Activated CD8-positive, alpha-beta memory T cell treated with anti-CD3 and anti-CD28 coated beads, Interleukin-2, amount 10 ng/mL, durations not matched to agents 7 days and 5 days (primary cell): ENCODE measurements around the gene ZNF700. TPM values are rescaled to one million over a fixed set of nuclear protein-coding genes. Genes with fewer than 3 reads are reported as not detected.
"Not testable (repeated sequence)": the region's sequence is repeated elsewhere in the genome, so short reads cannot be mapped to it uniquely, and the experiment has no call there.

Experiments
- ATAC-seq: fragments of 150-1000 bp; cut with Tn5 transposase; one replicate; pipeline ENCODE4 v1.10.0; 2021; ENCODE audit warnings: moderate library complexity
- CTCF ChIA-PET: fragments of 350-600 bp; sonication (Branson Sonifier 250); formaldehyde crosslinking; loops from one replicate; lab custom pipeline; 2021; ENCODE audit warnings: antibody characterized with exemption; lab: Charles Lee
- DNase-seq: peaks from one replicate; pipeline ENCODE4 v3.0.0-alpha.2; 2020
- H3K27ac Mint-ChIP-seq: one replicate; pipeline ENCODE4 v1.8.0; 2021; ENCODE audit warnings: mild to moderate bottlenecking, mixed read lengths
- H3K27me3 Mint-ChIP-seq: one replicate; pipeline ENCODE4 v1.8.0; 2021; ENCODE audit warnings: mixed read lengths
- H3K36me3 Mint-ChIP-seq: one replicate; pipeline ENCODE4 v1.8.0; 2021; ENCODE audit warnings: mild to moderate bottlenecking, mixed read lengths
- H3K4me1 Mint-ChIP-seq: one replicate; pipeline ENCODE4 v1.8.0; 2021; ENCODE audit warnings: mixed read lengths
- H3K4me3 Mint-ChIP-seq: one replicate; pipeline ENCODE4 v1.8.0; 2021; ENCODE audit warnings: mild to moderate bottlenecking, moderate library complexity, mixed read lengths
- H3K9me3 Mint-ChIP-seq: one replicate; pipeline ENCODE4 v1.8.0; 2022; ENCODE audit warnings: low read depth, mixed read lengths
- total RNA-seq, 2 experiments: library from RNA; stranded (reverse); gene quantifications; one replicate each; pipeline ENCODE4 v1.2.3, GENCODE V29; 2021

ZNF700 gene
- total RNA-seq, 2 experiments from 2014 or later: 16.9 to 24.1 TPM

DNA sequence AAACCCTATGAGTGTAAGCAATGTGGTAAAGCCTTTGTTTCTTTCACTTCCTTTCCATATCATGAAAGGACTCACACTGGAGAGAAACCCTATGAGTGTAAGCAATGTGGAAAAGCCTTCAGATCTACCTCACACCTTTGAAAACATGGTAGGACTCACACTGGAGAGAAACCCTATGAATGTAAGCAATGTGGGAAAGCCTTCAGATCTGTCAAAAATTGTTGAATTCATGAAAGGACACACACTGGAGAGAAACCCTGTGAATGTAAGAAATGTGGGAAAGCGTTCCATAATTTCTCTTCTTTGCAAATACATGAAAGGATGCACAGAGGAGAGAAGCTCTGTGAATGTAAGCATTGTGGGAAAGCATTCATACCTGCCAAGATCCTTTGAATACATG lies 13.0 kb upstream of the ZNF700 start:
- H3K4me1 Mint-ChIP-seq, H3K27me3 Mint-ChIP-seq, DNase-seq, H3K36me3 Mint-ChIP-seq, H3K27ac Mint-ChIP-seq, ATAC-seq, H3K4me3 Mint-ChIP-seq, CTCF ChIA-PET: not testable (repeated sequence)
- peaks cover 18% of the 10 kb centered on the region for H3K9me3 Mint-ChIP-seq

DNA sequence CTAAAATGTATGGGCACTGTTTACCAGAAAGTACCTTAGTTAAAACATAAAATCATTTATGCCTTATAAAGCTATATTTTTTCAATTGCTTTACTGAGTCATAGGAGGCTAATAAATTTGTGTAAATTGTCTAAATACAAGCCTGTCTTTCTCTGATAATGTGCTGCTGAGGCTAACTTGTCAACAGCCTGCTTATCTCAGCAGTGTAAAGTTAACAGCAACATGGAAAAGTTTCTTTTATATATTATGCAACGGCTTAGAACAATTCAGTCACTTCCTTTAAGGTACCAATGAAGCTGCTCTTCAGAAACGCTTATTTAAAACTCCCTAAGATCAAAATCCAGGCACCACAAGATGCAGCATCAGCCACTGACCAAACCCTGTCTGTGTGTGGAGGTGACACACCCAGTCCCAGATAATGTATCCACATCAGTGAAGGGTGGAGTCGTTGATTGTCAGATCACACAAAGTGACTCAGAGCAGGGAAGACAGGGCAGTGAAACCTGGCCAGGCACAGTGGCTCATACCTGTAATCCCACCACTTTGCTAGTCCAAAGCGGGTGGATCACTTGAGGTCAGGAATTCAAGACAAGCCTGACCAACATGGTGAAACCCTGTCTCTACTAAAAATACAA lies 10.4 kb upstream of the ZNF700 start:
- H3K27ac Mint-ChIP-seq, DNase-seq, ATAC-seq, H3K36me3 Mint-ChIP-seq, H3K4me1 Mint-ChIP-seq, H3K4me3 Mint-ChIP-seq, H3K27me3 Mint-ChIP-seq: not testable (repeated sequence)
- CTCF ChIA-PET: interaction anchor here (1.5 kb wide), 1 partner anchor 117 kb away, joined by 3 read pairs; the partner anchor contains the start of gene ZNF491
- peaks cover 11% of the 10 kb centered on the region for H3K9me3 Mint-ChIP-seq

DNA sequence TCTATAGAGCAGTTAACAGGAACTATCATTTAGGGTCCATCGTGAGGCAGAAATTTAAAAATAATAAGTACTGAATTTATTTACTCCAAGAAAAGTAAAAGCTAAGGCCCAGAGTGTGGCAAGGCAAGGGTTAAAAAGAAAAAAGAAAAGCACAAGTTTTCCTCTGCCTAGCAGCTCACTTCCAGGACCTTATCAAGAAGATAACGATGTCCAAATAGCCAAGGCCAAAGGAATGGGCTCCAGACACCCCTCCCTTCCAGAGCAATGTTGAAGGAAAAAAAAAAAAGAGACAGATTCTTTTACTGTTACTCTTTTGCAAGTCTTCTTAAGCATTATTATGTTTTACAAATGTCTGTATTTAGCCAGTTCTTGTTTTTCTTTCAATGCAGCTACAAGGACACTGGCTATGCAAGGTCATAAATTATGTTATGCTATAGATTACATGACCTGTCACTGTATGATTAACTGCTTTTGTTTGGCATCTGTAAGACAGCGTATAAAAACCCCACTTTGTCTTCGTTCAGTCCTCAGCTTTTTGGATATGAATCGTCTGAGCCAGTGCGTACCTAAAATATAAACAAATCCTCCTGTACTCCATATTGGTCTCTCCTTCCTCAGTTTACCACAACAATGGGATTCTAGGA lies 2.9 kb upstream of the ZNF700 start:
- H3K27me3 Mint-ChIP-seq: no peaks in the 10 kb centered on the region
- CTCF ChIA-PET: interaction anchor here (0.6 to 4.4 kb wide), 9 partner anchors 9 to 216 kb away, joined by 3 to 148 read pairs (median 7); partner anchors contain the start of genes ZNF69, ZNF763 and ZNF878
- no peak overlapping the region for H3K27ac Mint-ChIP-seq
- H3K36me3 Mint-ChIP-seq: peaks cover 13% of the 10 kb centered on the region
- DNase-seq (no peak), ATAC-seq (no peak)
- H3K4me3 Mint-ChIP-seq: no peak overlapping the region
- peaks cover 4% of the 10 kb centered on the region for H3K9me3 Mint-ChIP-seq
- peaks cover 25% of the 10 kb centered on the region for H3K4me1 Mint-ChIP-seq

DNA sequence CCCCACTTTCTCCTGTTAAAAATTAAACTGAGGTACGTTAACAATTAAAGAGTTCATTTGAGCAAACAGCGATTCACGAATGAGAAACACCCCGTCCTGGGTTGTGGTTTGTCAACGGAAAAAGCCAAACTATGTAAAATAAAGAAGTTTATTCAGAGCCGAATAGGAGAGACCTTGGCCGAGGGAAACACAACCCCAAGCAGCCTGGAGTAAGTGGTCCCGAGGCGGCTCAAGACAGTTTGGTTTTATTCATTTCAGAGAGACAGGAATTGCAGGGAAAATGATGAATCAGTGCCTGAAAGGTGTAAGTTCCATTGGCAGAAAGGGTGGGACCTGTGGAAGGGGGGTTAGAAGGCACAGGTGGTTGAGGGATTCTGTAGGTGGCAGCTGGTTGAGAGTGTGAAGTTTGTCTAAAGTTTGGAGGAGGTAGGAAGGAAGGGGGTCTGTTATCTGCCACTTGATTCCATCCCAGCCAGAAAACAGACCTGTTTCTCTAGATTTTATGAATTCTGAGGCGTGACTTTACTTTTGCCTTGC lies 812 bp downstream of the ZNF700 start:
- peak overlapping the region; percentile 99 for H3K27ac Mint-ChIP-seq
- not testable (repeated sequence) for DNase-seq, H3K27me3 Mint-ChIP-seq, ATAC-seq
- H3K4me3 Mint-ChIP-seq: peak overlapping the region; percentile 98
- H3K4me1 Mint-ChIP-seq: peaks cover 29% of the 10 kb centered on the region
- peaks cover 16% of the 10 kb centered on the region for H3K9me3 Mint-ChIP-seq
- CTCF ChIA-PET: interaction anchor here (2.7 to 4.3 kb wide), 3 partner anchors 38 to 237 kb away, joined by 18 to 46 read pairs (median 45); partner anchors contain the start of genes ZNF136, ZNF20 and ZNF763
- peaks cover 47% of the 10 kb centered on the region for H3K36me3 Mint-ChIP-seq

DNA sequence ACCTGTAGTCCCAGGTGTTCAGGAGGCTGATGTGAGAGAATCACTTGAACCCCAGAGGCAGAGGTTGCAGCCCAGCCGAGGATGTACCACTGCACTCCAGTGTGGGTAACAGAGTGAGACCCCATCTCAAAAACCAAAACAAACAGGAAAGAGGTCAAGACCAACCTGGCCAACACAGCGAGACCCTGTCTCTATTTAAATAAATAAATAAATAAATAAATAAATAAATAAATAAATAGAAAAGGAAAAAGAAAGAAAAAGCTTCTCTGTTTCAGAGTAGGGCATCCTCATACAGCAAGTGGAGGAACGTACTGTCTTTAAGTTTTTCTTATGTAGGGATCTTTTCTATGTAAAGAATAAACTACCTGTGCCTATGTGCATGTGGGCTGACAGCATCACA lies 2.3 kb downstream of the ZNF700 start:
- H3K4me1 Mint-ChIP-seq: peaks cover 33% of the 10 kb centered on the region
- no peak overlapping the region for H3K27ac Mint-ChIP-seq
- no peak for DNase-seq
- H3K9me3 Mint-ChIP-seq: peaks cover 18% of the 10 kb centered on the region
- no peak for ATAC-seq
- no peak overlapping the region for H3K4me3 Mint-ChIP-seq
- peaks cover 60% of the 10 kb centered on the region for H3K36me3 Mint-ChIP-seq
- CTCF ChIA-PET: interaction anchor here (1.6 kb wide), 1 partner anchor 36 kb away, joined by 4 read pairs; no protein-coding TSS in a partner anchor
- no peaks in the 10 kb centered on the region for H3K27me3 Mint-ChIP-seq

DNA sequence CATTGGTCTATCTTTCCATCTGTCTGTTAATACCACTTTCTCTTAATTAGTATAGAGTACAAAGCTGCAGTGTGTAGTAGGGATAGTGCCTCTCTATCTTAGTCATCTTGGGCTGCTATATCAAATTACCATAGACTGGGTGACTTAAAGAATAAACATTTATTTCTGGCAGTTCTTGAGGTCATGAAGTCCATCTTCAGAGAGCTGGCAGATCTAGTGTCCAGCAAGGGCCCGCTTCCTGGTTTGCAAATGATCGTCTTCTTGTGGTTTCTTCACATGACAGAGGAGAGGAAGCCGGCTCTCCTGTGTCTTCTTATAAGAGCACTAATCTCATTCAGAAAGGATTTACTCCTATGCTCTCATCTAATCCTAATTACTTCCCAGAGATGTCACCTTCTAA lies 6.1 kb downstream of the ZNF700 start:
- H3K4me1 Mint-ChIP-seq: peaks cover 17% of the 10 kb centered on the region
- H3K27ac Mint-ChIP-seq: no peak overlapping the region
- no peaks in the 10 kb centered on the region for H3K27me3 Mint-ChIP-seq
- no peak overlapping the region for H3K4me3 Mint-ChIP-seq
- CTCF ChIA-PET: interaction anchor here (0.7 kb wide), 1 partner anchor 9 kb away, joined by 3 read pairs; no protein-coding TSS in a partner anchor
- ATAC-seq: no peak
- DNase-seq: no peak
- H3K36me3 Mint-ChIP-seq: peaks cover 83% of the 10 kb centered on the region
- H3K9me3 Mint-ChIP-seq: peaks cover 28% of the 10 kb centered on the region

DNA sequence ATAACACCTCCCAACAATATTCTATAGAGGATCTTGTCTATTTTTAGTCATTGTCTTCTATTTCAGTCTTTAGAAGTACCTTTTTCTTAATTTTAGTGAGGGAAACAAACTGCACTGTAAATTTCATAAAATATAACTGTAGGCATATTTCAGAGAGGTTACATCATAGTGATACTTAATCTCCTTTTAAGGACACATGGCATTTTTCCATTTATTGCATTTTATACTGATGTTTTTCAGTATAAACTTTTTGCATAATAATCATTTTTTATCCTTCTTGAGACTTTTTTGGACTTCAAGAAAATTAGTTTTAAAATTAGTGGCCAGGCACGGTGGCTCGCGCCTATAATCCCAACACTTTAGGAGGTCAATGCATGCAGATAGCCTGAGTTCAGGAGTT lies 6.6 kb downstream of the ZNF700 start:
- no peak overlapping the region for H3K4me3 Mint-ChIP-seq

DNA sequence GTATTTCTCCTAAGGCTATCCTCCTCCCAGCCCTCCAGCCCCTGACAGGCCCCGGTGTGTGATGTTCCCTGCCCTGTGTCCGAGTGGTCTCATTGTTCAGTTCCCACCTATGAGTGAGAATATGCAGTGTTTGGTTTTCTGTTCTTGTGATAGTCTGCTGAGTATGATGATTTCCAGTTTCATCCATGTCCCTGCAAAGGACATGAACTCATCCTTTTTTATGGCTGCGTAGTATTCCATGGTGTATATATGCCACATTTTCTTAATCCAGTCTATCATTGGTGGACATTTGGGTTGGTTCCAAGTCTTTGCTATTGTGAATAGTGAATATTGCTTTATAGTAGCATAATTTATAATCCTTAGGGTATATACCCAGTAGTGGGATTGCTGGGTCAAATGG lies 10.9 kb downstream of the ZNF700 start:
- H3K27me3 Mint-ChIP-seq, H3K4me3 Mint-ChIP-seq, CTCF ChIA-PET, ATAC-seq, DNase-seq, H3K4me1 Mint-ChIP-seq, H3K27ac Mint-ChIP-seq: not testable (repeated sequence)
- Mint-ChIP-seq H3K36me3 (peaks cover 81% of the 10 kb centered on the region), H3K9me3 (peaks cover 29% of the 10 kb centered on the region)

More for the DNA sequence above, 6.6 kb downstream of the ZNF700 start:
- Mint-ChIP-seq H3K9me3 (peaks cover 28% of the 10 kb centered on the region), H3K4me1 (peaks cover 13% of the 10 kb centered on the region), H3K36me3 (peaks cover 84% of the 10 kb centered on the region), H3K27me3 (no peaks in the 10 kb centered on the region), H3K27ac (no peak overlapping the region)
- no peak for DNase-seq
- CTCF ChIA-PET: interaction anchor here (0.7 kb wide), 1 partner anchor 9 kb away, joined by 3 read pairs; no protein-coding TSS in a partner anchor
- no peak for ATAC-seq

DNA sequence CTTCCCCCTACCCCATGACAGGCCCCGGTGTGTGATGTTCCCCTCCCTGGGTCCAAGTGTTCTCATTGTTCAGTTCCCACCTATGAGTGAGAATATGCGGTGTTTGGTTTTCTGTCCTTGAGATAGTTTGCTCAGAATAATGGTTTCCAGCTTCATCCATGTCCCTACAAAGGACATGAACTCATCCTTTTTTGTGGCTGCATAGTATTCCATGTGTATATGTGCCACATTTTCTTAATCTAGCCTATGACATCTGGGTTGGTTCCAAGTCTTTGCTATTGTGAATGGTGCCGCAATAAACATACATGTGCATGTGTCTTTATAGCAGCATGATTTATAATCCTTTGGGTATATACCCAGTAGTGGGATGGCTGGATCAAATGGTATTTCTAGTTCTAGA lies 13.5 kb downstream of the ZNF700 start:
- peaks cover 84% of the 10 kb centered on the region for H3K36me3 Mint-ChIP-seq
- not testable (repeated sequence) for ATAC-seq
- peaks cover 40% of the 10 kb centered on the region for H3K9me3 Mint-ChIP-seq

DNA sequence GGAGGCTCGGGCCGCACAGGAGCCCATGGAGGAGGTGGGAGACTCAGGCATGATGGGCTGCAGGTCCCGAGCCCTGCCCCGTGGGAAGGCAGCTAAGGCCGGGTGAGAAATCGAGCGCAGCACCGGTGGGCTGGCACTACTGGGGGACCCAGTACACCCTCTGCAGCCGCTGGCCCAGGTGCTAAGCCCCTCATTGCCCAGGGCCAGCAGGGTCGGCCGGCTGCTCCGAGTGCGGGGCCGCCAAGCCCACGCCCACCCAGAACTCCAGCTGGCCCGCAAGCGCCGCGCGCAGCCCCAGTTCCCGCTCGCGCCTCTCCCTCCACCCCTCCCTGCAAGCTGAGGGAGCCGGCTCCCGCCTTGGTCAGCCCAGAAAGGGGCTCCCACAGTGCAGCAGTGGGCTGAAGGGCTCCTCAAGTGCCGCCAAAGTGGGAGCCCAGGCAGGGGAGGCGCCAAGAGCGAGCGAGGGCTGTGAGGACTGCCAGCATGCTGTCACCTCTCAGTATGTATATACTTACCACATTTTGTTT lies 16.5 kb downstream of the ZNF700 start:
- H3K27me3 Mint-ChIP-seq, H3K4me3 Mint-ChIP-seq, H3K27ac Mint-ChIP-seq, CTCF ChIA-PET, ATAC-seq, H3K4me1 Mint-ChIP-seq, DNase-seq: not testable (repeated sequence)
- Mint-ChIP-seq H3K9me3 (peaks cover 48% of the 10 kb centered on the region), H3K36me3 (peaks cover 90% of the 10 kb centered on the region)

More for the DNA sequence above, 13.5 kb downstream of the ZNF700 start:
- CTCF ChIA-PET, H3K4me3 Mint-ChIP-seq, H3K4me1 Mint-ChIP-seq, H3K27ac Mint-ChIP-seq, DNase-seq, H3K27me3 Mint-ChIP-seq: not testable (repeated sequence)

DNA sequence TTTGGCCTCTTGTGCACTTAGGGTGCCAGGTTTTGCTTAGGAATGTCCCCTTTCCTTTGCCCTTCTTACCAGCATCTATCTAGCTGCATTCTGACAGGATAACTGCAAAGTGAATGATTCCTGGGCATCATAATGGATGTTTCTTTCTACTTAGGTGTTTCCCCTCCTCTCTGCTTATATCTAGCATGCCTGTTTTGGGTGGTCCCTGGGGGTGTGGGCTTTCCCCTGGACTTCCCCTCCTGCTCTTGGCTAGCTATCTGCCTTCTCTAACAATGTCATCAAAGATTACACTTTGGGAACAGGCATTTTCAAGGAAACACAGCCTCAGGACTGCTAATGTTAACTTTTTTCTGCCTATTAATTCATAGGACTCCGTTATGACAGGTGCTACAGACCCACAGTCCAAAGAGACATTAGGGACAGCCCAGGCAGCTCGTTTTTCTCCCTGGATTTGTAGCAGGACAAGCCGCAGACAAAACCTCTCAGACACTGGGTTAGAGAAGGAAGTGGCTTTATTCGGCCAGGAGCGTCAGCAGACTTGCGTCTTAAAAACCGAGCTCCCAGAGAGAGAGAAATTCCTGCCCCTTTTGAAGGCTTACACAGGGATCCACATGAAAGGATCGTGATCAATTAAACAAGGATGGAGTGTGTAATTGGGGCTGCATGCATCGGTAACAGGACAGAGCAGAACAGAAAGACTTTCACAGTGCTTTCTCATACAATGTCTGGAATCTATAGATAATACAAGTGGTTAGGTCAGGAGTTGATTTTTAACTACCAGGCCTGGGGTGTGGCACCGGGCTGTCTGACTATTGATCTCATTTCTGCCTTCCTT lies 17.3 kb downstream of the ZNF700 start:
- Mint-ChIP-seq H3K27ac (no peak overlapping the region), H3K4me1 (no peaks in the 10 kb centered on the region), H3K9me3 (peaks cover 49% of the 10 kb centered on the region), H3K36me3 (peaks cover 91% of the 10 kb centered on the region), H3K27me3 (no peaks in the 10 kb centered on the region), H3K4me3 (no peak overlapping the region)
- DNase-seq (no peak), ATAC-seq (no peak)
- CTCF ChIA-PET: interaction anchor here (1.3 to 1.4 kb wide), 2 partner anchors 18 to 20 kb away, joined by 3 to 6 read pairs; partner anchors contain the start of gene ZNF700

DNA sequence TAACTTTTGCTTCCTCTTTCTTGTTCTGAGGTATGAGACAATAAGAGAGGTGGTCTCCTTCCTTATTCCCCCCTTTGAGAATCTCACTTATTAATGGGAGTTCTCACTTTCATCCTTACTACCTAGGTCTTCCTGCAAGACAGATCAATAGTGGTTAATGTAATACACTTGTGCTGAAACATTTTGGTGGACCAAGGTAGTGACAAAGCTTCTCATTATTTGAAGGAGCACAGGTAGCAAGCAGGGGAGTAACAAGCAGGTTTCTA lies 17.9 kb downstream of the ZNF700 start:
- no peak overlapping the region for H3K4me3 Mint-ChIP-seq
- no peaks in the 10 kb centered on the region for H3K4me1 Mint-ChIP-seq
- peaks cover 52% of the 10 kb centered on the region for H3K9me3 Mint-ChIP-seq
- CTCF ChIA-PET: interaction anchor here (1.3 to 1.4 kb wide), 2 partner anchors 19 to 20 kb away, joined by 3 to 6 read pairs; partner anchors contain the start of gene ZNF700
- DNase-seq (no peak), ATAC-seq (no peak)
- H3K27ac Mint-ChIP-seq: no peak overlapping the region
- H3K36me3 Mint-ChIP-seq: peaks cover 92% of the 10 kb centered on the region
- H3K27me3 Mint-ChIP-seq: no peaks in the 10 kb centered on the region
